Inferior parietal cortex (tissue), 1 donor: ENCODE results near the gene CACNA2D1.

ENCODE experiments used
- DNase-seq: peaks from one replicate; pipeline ENCODE4 v3.0.0-alpha.2; 2016; ENCODE audit errors: extremely low spot score

CACNA2D1 gene

GRCh38 chr7:82443547-82444219 lies at the start of gene CACNA2D1:
TSS of gene CACNA2D1 (minus strand) at chr7:82443777.
- peak; percentile 58 for DNase-seq

- peak; percentile 71 for DNase-seq
Observed at GRCh38 chr7:82481499-82482097, 38.0 kb upstream of the CACNA2D1 start.

- DNase-seq: no peak
Observed at GRCh38 chr7:82477733-82478515, 34.3 kb upstream of the CACNA2D1 start.

GRCh38 chr7:82472966-82473365 lies 29.4 kb upstream of the CACNA2D1 start:
- DNase-seq: no peak

GRCh38 chr7:82471351-82472020 lies 27.9 kb upstream of the CACNA2D1 start:
- no peak for DNase-seq

- DNase-seq: no peak
Observed at GRCh38 chr7:82469207-82469606, 25.6 kb upstream of the CACNA2D1 start.

GRCh38 chr7:82468435-82468834 lies 24.9 kb upstream of the CACNA2D1 start:
- DNase-seq: no peak

GRCh38 chr7:82467020-82467419 lies 23.4 kb upstream of the CACNA2D1 start:
- DNase-seq: no peak

- DNase-seq: no peak
Observed at GRCh38 chr7:82464372-82464771, 20.8 kb upstream of the CACNA2D1 start.

GRCh38 chr7:82455295-82455694 lies 11.7 kb upstream of the CACNA2D1 start:
- DNase-seq: no peak

- no peak for DNase-seq
Observed at GRCh38 chr7:82450759-82451158, 7.2 kb upstream of the CACNA2D1 start.

GRCh38 chr7:82449910-82450309 lies 6.3 kb upstream of the CACNA2D1 start:
- DNase-seq: no peak

- no peak for DNase-seq
Observed at GRCh38 chr7:82446897-82447296, 3.3 kb upstream of the CACNA2D1 start.

GRCh38 chr7:82445271-82445670 lies 1.7 kb upstream of the CACNA2D1 start:
- DNase-seq: no peak

GRCh38 chr7:82444220-82444909 lies 788 bp upstream of the CACNA2D1 start:
- DNase-seq: no peak

GRCh38 chr7:82443036-82443546 lies 486 bp downstream of the CACNA2D1 start:
- no peak for DNase-seq

- no peak for DNase-seq
Observed at GRCh38 chr7:82442492-82443035, 1.0 kb downstream of the CACNA2D1 start.

GRCh38 chr7:82441669-82442478 lies 1.7 kb downstream of the CACNA2D1 start:
- no peak for DNase-seq

GRCh38 chr7:82438521-82438920 lies 5.1 kb downstream of the CACNA2D1 start:
- no peak for DNase-seq

- no peak for DNase-seq
Observed at GRCh38 chr7:82435769-82436168, 7.8 kb downstream of the CACNA2D1 start.
